Smooth muscle cell (in vitro differentiated cells): Measurements from ENCODE around the gene STBD1. TPM values are rescaled to one million over a fixed set of nuclear protein-coding genes. Genes with fewer than 3 reads are reported as not detected.
A peak's percentile ranks its signal among the peaks of the same experiment; 100 is the strongest.

Source experiments
- DNase-seq: peaks from one replicate; lab custom pipeline; 2025; ENCODE audit not compliant: unreplicated experiment; lab: John Stamatoyannopoulos, UW
- H2AFZ ChIP-seq: fragments of 200-600 bp; sonication (generic); 2 replicates; pipeline ENCODE4 v1.6.0; 2016; ENCODE audit warnings: antibody characterized with exemption, low read depth, mild to moderate bottlenecking
- H3F3A ChIP-seq: fragments of 200-600 bp; sonication (generic); 2 replicates; pipeline ENCODE4 v1.6.0; 2017; ENCODE audit warnings: antibody characterized with exemption, low read depth
- H3K27ac ChIP-seq: fragments of 200-600 bp; sonication (generic); 2 replicates; pipeline ENCODE4 v1.5.1; 2016; ENCODE audit warnings: low read depth, mild to moderate bottlenecking
- H3K27me3 ChIP-seq: fragments of 200-600 bp; sonication (generic); 2 replicates; pipeline ENCODE4 v1.6.1; 2016; ENCODE audit warnings: low read depth, mild to moderate bottlenecking
- H3K36me3 ChIP-seq: fragments of 200-600 bp; sonication (generic); 2 replicates; pipeline ENCODE4 v1.5.1; 2016; ENCODE audit warnings: low read depth
- H3K4me1 ChIP-seq: fragments of 200-600 bp; sonication (generic); 2 replicates; pipeline ENCODE4 v1.5.1; 2016; ENCODE audit warnings: low read depth
- H3K4me2 ChIP-seq: fragments of 200-600 bp; sonication (generic); 2 replicates; pipeline ENCODE4 v1.6.0; 2016; ENCODE audit warnings: mild to moderate bottlenecking
- H3K4me3 ChIP-seq: fragments of 200-600 bp; sonication (generic); 2 replicates; pipeline ENCODE4 v1.5.1; 2016; ENCODE audit warnings: mild to moderate bottlenecking
- H3K79me2 ChIP-seq: fragments of 200-600 bp; sonication (generic); 2 replicates; pipeline ENCODE4 v1.6.0; 2016; ENCODE audit warnings: low read depth, mild to moderate bottlenecking
- H3K9ac ChIP-seq: fragments of 200-600 bp; sonication (generic); 2 replicates; pipeline ENCODE4 v1.6.0; 2016; ENCODE audit warnings: low read depth
- H3K9me3 ChIP-seq: fragments of 200-600 bp; sonication (generic); replicated peaks from 2 replicates; pipeline ENCODE4 v1.5.1; 2016; ENCODE audit warnings: low read depth
- H4K20me1 ChIP-seq: fragments of 200-600 bp; sonication (generic); 2 replicates; pipeline ENCODE4 v1.6.0; 2016; ENCODE audit warnings: low read depth
- CTCF ChIP-seq: fragments of 200-600 bp; sonication (generic); IDR thresholded peaks from 2 replicates; pipeline ENCODE4 v1.5.1; 2017; ENCODE audit warnings: borderline replicate concordance, mild to moderate bottlenecking, antibody characterized with exemption; ENCODE audit not compliant: insufficient read depth, poor library complexity, severe bottlenecking
- WGBS: methylation state at CpG from one replicate; pipeline ENCODE4 v1.1.7; 2016; ENCODE audit warnings: low lambda C conversion rate; 5-methylcytosine and 5-hydroxymethylcytosine counted together
- polyA plus RNA-seq: library from polyadenylated mRNA; unstranded; fragments of >200 nt; fragmentation: Nextera tagmentation; extraction: Ambion mirVana; gene quantifications from 2 replicates; pipeline ENCODE4 v1.2.1, GENCODE V29; 2016
- total RNA-seq: library from RNA; depleted of rRNA; stranded (reverse); fragments of >200 nt; gene quantifications from 2 replicates; pipeline ENCODE4 v1.2.3, GENCODE V29; 2014

STBD1 gene
- total and polyA plus RNA-seq, 2 experiments from 2014 or later, result 7.5 to 14.3 TPM

GRCh38 chr4:76305033-76305687 lies 1.4 kb upstream of the STBD1 start:
- Histone ChIP-seq H3K27me3 (no peaks in the 10 kb centered on the region), H3F3A (peaks cover 22% of the 10 kb centered on the region), H3K9ac (no peak overlapping the region), H3K4me1 (peaks cover 5% of the 10 kb centered on the region), H3K4me3 (peak overlapping the region; percentile 67), H3K4me2 (peak overlapping the region; percentile 87), H3K9me3 (no peaks in the 10 kb centered on the region), H3K79me2 (peaks cover 42% of the 10 kb centered on the region), H3K27ac (no peak overlapping the region), H2AFZ (no peak overlapping the region), H4K20me1 (peaks cover 26% of the 10 kb centered on the region), H3K36me3 (no peaks in the 10 kb centered on the region)
- no peak for TF ChIP-seq CTCF
- 89% methylated on average over 6 of the region's 7 CpGs for WGBS
- DNase-seq, result no peak

- H3K4me1 ChIP-seq, result peaks cover 5% of the 10 kb centered on the region
- 7% methylated on average over 37 of the region's 37 CpGs for WGBS
- H4K20me1 ChIP-seq, result peaks cover 33% of the 10 kb centered on the region
- H3K27me3 ChIP-seq, result no peaks in the 10 kb centered on the region
- H3K4me2 ChIP-seq, result peak overlapping the region; percentile 87
- H2AFZ ChIP-seq, result peak overlapping the region; percentile 88
- no peaks in the 10 kb centered on the region for H3K36me3 ChIP-seq
- peak; percentile 26 for TF ChIP-seq CTCF
- peak overlapping the region; percentile 67 for H3K4me3 ChIP-seq
- peaks cover 42% of the 10 kb centered on the region for H3K79me2 ChIP-seq
- H3F3A ChIP-seq, result peaks cover 10% of the 10 kb centered on the region
- no peaks in the 10 kb centered on the region for H3K9me3 ChIP-seq
- peak overlapping the region; percentile 58 for H3K27ac ChIP-seq
- peak; percentile 51 for DNase-seq
- H3K9ac ChIP-seq, result peak overlapping the region; percentile 59
Measured at GRCh38 chr4:76306882-76307659, 538 bp downstream of the STBD1 start.

GRCh38 chr4:76307660-76308014 lies 1.1 kb downstream of the STBD1 start:
- Histone ChIP-seq H3K27me3 (no peaks in the 10 kb centered on the region), H3K79me2 (peaks cover 42% of the 10 kb centered on the region), H2AFZ (peak overlapping the region; percentile 88), H3K4me2 (peak overlapping the region; percentile 87), H3K9ac (peak overlapping the region; percentile 59), H3K9me3 (no peaks in the 10 kb centered on the region), H3F3A (peaks cover 6% of the 10 kb centered on the region), H3K36me3 (no peaks in the 10 kb centered on the region), H3K27ac (no peak overlapping the region), H4K20me1 (peaks cover 33% of the 10 kb centered on the region), H3K4me1 (peaks cover 5% of the 10 kb centered on the region), H3K4me3 (peak overlapping the region; percentile 67)
- WGBS, result 51% methylated on average over 4 of the region's 4 CpGs
- no peak for DNase-seq
- no peak for TF ChIP-seq CTCF
